HG03060 (cell line): ENCODE measurements around the gene CAMTA1.

ENCODE experiments used
- ATAC-seq: cut with Tn5 transposase; IDR thresholded peaks from one replicate; pipeline ENCODE4 v1.9.1; 2021; ENCODE audit warnings: low read depth, moderate number of reproducible peaks; ENCODE audit not compliant: unreplicated experiment

CAMTA1 gene

GRCh38 chr1:7642418-7642704, 857.1 kb downstream of the CAMTA1 start:
- no peak for ATAC-seq

GRCh38 chr1:7642781-7643529, 857.7 kb downstream of the CAMTA1 start:
- no peak for ATAC-seq

DNA sequence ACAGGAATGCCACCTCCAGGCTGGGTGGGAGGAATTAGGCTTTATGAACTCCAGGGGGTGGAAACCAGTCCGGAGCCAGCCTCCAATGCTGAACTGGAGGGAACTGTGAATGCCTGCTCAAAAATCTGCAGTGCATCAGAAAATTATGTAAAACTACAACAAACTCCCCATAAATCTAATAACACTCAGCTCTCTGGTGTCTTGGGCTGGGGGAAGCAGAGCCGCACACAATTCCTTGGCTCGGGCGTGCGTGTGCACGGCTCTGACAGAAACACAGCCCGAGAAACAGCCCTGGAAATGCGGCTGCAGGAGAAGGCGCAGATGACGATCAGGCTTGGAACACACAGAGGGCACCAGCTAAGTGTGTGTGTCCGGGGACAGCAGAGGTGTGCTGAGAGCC, 858.3 kb downstream of the CAMTA1 start:
- ATAC-seq: no peak

GRCh38 chr1:7644086-7644485, 858.8 kb downstream of the CAMTA1 start:
- no peak for ATAC-seq

- ATAC-seq: no peak
Measured at GRCh38 chr1:7644961-7645750, 859.9 kb downstream of the CAMTA1 start.

DNA sequence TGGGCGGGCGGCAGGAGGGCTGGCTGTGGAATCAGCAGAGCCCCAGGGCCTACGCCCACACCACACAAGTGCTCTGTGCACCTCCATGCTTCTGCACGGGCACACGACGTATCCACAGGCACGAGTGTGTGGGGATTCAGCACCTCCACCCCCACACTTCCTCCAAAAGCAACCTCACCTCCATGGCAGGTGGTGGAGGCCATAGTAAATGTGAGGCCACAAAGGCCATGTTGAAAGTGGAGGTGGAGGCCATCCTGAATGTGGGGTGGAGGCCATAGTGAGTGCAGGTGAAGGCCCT, 860.4 kb downstream of the CAMTA1 start:
- ATAC-seq: no peak

- no peak for ATAC-seq
Measured at GRCh38 chr1:7646164-7646563, 860.9 kb downstream of the CAMTA1 start.

DNA sequence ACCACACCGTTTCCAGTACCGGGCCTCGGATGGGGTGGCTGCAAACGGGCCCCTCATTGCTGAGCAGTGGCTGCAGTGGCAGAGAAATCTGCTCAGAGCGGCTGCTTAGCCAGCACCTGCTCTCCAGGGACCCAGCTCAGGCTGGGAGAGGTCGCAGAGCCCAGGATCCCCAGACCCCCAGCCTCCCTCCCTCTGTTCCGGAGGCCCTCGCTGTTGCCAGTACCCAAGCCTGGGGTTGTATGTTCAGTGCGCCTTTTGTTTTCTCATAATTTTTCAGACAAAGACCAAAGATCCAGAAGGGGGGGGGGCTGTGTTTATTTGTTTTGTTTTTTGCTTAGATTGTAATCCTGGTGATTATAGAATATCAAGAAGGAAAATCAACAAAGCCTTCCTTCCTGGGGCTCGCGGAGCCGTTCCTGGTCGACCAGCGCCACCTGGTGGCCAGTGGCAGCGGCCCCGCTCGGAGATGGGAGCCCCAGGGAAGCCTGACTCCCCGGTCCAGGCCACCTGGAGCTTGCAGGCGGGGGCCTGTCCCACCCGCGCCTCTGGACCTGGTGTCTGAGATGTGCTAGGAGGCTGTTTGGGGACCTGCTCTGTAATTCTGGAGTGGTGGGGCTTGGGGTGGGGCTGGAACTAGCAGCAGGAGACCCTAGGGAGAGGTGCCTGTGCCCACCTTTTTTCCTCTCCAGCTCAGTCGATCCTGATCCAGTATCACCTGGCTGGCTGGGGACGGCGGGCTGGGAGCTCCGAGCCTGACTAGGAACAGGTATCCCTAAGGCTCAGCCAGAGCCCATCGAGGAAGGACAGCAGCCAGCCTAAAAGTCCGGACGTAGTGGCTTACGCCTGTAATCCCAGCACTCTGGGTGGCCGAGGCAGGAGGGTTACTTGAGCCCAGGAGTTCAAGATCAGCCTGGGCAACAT, 862.0 kb downstream of the CAMTA1 start:
- no peak for ATAC-seq

GRCh38 chr1:7648761-7649384, 863.6 kb downstream of the CAMTA1 start:
- ATAC-seq: no peak

DNA sequence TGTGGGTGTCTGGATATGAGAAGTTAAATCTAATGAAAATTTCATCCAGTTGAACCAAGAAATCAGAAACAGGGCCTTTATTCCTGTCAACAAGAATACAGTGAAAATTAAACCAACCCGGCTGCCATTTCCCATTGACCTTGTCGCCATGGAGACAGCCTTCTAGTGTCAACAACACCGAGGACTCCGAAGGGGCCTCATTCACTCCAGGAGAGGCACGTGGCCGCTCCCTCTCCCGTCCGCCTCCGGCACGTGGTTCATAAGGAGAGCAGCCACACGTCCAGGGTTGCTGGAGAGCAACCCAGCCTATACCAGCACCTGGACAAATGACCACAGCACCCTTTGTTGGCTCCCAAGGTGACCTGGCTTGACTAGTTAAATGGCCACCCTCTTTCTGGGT, 865.5 kb downstream of the CAMTA1 start:
- ATAC-seq: no peak

DNA sequence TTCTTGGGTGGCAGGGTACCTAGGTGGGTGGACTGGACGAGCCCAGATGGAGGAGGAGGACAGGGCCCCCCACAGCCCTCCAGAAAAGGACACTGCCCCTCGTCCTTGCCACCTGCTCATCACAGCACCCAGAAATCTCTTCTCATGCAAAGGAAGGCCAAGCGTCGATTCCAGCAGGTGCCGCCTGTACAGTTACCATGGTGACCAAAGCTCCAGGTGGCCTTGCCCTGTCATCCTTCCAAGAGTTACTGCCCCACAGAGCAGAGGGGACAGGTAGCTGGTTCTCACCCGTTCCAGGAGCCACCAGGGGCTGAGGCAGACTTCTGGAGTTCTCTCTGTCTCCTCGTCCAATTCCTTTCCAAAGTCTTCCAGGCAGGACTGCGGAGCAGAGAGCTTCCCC, 865.9 kb downstream of the CAMTA1 start:
- no peak for ATAC-seq

DNA sequence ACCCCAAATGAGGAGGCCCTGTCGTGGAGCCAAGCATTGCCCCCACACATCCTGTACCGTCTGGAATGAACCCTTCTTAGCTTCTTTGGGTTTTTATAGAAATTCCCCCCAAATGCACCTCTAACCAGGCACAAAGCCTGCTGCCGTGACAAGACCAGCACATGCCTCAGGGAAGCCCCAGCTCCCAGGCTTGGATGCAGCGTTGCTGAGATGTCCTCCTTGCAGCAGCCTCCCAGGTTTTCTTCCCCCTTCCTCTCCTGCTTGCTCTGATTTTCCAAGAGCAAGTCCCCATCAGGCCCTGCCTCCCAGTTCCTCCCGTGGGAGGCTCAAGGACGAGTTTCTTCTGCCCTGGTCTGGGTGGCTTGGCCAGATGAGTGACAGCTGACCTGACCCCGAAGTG, 866.8 kb downstream of the CAMTA1 start:
- ATAC-seq: no peak

DNA sequence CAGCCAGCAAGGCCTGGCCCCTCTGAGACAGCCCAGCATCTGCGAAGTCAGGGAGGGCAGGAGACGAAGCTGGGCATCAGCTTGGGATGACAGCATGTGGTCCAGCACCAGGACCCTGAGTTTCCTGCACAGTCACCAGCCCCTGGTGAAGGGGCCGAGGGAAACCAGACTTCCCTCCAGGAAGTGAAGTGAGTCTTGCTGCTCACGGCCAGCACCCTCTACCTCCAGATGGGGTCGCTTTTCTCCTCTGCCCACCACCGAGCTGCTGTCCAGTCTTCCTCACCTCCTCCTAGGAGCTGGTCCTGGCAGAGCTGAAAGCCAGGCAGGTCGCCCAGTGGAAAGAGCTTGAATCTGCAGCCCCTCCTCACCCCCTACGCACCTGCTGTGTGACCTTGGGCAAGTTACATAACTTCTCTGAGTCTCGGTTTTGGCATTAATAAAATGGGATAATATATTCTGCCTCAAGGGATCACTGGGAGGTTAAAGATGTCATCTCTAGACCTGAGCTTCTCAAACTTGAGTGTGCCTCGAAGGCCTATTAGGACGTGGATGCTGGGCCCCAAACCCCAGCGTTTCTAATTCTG, 867.4 kb downstream of the CAMTA1 start:
- ATAC-seq: no peak

DNA sequence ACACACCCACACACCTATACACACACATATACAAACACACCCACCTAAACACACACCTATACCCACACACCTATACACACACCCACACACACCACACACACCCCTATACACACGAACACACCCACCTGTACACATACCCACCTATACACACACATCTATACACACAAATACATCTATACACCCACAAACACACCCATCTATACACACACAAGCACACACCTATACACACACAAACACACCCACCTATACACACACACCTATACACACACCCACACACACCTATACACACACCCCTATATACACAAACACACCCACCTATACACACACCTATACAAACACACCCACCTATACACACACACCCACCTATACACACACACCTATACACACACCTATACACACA, 869.5 kb downstream of the CAMTA1 start:
- no peak for ATAC-seq

DNA sequence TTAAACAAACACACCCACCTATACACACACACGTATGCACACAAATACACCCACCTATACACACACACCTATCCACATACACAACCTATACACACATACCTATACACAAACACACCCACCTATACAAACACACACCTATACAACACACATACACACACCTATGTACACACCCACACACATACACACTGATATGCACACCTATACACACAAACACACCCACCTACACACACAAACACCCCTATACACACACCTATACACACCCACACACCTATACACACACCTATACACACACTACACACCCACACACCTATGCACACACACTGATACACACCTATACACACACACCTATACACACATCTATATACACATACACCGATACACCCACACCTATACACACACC, 870.1 kb downstream of the CAMTA1 start:
- no peak for ATAC-seq

GRCh38 chr1:7656557-7657215, 871.4 kb downstream of the CAMTA1 start:
- no peak for ATAC-seq

GRCh38 chr1:7657287-7658016, 872.2 kb downstream of the CAMTA1 start:
- no peak for ATAC-seq

GRCh38 chr1:7658099-7658498, 872.8 kb downstream of the CAMTA1 start:
- ATAC-seq: no peak

DNA sequence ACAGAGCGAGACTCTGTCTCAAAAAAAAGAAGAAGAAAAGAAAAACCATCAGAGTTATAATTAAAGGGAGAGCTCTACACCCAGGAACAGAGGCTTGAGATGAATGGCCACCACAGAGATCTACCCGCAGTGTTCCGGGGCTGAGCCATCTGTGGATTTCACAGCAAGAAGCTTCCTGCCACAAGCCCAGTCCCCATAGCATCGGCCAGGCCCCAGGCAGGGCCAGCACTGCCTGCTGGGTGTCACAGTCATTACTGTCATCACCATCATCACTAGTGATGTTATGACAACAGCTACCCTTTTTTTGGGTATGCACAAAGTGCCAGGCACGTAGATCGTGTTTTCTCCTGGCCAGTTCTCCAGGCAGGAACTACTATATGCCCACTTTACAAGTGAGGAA, 874.3 kb downstream of the CAMTA1 start:
- ATAC-seq: no peak
